ENCODE data around the gene CD5L.
A peak's percentile ranks its signal among the peaks of the same experiment; 100 is the strongest.

Gene CD5L

DNA sequence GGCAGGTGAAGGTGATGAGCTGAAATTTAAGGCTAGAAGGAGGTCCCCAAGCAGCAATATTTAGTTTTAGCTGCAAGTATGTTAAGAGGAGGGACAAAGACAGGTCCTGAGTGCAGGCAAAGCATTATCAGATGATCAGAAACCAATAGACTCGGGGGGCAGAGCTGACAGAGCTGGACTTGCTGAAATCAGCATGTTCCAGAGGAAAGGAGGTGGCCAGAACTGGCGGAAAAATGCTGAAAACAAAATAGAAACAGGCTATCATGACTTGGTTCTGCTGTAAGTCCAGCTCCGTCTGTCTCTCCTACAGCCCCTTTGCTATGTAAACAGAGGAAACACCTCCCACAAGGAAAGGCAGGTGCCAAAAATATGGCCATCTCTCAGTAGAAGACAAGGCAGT lies at the start of gene CD5L:
TSS of gene CD5L (minus strand) at position 101 of the 400 bp plus-strand sequence. CDS start 107 bp downstream, outside the sequence.
- DNase-seq: no peak

- DNase-seq: no peak
Observed at GRCh38 chr1:157882580-157882979, 41.0 kb upstream of the CD5L start.

DNA sequence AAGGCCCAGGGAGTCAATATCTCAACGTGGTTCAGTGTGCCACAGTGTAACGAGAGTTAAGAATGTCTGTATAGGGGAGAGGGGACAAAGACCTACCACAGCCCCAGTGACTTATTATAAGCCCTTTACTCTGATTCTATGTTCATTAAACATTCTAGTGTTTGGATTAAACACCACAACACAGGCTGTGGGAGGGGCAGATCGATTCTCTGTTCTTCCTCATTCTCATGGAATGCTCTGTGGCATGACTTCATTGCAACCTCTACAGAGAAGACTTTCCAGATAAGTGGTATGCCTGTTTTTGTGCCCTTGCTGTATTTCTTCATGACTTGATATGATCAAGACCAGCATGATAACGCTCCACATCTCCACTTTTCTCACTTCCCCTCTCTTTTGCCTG lies 39.0 kb upstream of the CD5L start:
- no peak for DNase-seq

DNA sequence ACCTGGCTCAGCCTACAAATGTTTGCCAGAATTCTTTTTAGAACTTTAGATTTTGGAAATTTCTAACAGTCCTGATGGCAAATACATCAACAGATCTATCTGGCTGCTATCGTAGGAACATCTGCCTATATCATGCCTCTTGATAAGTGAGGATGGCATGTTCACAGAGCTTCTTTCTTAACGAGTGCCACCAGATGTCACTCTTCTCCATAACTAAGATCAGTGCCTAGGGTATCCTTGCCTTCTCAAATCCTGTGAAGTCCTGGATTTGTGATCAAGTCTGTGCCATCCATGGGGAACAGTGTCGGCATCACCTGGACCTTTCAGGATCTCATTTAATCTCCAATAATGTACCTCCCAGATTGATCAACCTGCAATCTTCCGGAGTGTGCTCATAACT lies 36.5 kb upstream of the CD5L start:
- no peak for DNase-seq

- no peak for DNase-seq
Observed at GRCh38 chr1:157870490-157870889, 28.9 kb upstream of the CD5L start.

DNA sequence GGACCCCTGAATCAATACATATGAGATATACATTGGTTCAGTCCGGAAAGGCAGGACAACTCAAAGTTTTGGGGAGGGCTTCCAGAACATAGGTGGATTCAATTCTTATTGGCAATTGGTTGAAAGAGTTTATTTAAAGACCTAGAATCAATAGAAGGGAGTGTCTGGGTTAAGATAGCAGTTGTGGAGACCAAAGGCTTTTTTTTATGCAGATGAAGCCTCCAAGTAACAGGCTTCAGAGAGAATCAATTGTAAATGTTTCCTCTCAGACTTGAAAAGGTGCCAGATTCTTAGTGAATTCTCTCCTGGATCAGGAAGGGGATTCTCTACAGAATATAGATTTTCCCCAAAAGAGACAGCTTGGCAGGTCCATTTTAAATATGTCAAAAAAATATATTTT lies 27.0 kb upstream of the CD5L start:
- DNase-seq: no peak

DNA sequence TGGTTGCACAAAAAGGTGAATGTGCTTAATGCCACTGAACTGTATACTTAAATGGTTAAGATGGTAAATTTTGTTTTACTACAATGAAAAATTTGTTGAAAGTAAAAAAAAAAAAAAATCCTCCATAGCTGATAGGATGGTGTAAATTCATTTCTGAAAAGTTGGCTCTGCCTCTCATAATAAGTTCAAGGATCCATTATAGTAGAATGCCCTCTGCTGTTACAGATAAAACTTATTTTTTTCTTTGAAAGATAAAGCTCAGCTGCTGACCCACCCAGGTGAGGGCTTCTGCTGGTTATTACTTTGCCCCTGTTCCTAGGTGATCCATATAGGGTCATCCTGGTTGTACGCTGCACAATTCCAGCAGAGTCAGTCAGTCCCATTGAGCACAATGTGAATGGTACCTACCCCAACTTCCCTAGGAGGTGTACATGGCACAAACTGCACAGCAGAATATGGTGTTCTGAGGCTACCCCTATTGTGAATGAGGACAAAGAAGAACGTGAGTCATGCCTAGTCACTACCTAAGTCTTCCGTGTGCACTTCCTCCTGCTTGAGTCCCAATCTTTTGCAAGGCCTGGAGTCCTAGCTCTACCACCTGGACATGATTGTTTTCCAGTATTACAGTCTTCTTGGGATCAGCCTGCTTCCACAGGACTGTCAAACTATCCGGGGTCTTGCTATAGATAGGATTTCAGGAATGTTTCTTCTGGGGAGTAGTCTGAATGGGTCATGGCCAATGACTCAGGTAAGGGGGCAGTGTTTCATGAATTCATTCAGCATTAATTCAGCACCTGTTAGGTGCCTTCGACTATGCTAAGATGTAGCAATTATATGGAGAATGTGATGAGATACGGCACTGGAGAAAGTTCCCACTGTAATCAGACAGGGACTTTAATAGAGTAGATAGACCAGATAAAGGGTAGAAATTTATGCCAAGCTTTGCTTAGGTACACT lies 20.8 kb upstream of the CD5L start:
- DNase-seq: no peak

DNA sequence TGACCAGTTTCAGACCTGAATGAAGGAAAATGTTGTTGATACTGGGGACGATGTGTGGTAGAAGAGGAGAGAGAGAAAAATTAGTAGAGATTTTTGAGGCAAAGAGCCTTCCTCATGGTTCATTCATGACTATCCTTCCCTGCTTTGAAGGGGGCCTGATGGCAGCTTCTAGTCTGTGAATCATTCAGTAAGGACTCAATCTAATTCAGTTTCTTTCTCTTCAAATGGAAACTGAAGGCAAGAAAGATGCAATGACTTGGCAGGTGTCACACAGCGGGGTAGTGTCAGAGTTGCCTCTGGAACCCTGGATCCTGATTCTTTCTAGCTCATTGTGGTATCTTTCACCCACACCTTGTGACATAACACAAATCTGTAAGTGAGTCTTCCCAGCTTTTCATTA lies 14.9 kb upstream of the CD5L start:
- DNase-seq: no peak

DNA sequence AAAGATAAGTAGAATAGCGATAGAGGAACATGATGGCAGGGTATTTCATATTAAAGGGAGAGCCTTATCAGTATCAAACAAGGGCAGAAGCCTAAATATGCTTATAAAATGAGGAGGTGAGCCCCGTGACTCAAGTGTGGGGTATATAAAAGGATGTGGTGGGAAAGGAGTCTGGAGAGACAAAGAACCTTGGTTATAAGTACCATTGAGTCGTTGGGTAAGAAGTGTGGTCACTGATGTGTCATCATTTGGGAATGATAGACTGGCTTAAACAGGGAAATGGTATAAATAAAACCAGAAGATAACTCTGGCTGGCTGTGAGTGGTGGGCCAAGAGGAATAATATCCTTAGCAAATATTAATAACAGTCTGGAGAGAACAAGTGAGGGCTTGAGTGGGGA lies 10.9 kb upstream of the CD5L start:
- no peak for DNase-seq

- peak in 1 of 2 donors; percentile 16 for DNase-seq
Observed at GRCh38 chr1:157849229-157849875, 7.7 kb upstream of the CD5L start.

DNA sequence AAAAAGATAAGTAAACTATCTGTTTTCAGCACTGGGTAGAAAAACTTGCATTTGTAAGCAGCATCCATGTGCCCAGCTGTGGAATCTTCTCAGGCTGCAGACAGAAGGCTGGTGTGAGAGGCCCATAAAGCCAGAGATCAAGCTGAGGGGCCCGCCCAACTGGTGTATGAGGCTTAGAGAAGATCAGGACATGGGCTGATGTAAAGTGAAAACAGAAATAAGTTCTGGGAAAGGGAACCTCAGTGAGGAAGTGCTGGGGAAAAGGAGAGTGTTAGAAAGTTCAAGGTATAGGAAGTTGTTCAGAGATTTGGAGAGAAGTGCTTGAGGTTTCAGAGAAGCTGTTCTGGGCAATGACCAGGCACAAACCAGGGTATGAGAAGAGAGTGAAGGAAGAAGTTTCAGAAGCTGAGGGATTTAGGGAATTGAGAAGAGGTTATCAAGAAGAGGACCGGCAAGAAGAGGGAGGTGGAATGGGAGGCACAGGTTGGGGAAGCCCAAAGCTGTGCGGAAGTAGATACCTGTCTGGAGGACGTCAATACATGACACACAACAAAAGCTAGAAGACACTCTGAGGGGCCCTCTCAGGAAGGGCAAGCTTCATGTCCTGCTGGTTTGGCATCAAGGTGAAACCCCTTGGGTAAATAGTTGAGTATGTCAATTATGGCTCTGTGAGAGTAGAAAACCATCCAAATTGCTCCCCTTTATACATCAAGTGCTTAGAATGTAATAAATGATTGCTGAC lies 2.7 kb upstream of the CD5L start:
- DNase-seq: no peak

DNA sequence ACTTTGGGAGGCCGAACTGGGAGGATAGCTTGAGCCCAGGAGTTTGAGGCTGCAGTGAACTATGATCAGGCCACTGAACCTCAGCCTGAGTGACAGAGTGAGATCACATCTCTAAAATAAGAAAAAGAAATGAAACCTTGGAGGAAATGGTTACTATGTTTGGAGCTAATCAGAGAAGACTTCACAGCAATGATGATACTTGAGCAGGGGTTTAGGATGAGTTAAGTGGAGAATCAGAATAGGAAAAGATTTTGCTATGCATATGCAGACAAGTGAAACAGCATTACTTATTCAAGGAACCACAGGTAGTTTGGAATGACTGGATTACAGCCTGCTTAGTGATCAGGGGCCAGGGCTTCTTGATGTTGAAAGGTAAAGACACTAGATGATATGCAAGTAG lies 1.3 kb upstream of the CD5L start:
- DNase-seq: no peak

- no peak for DNase-seq
Observed at GRCh38 chr1:157838966-157839365, 2.6 kb downstream of the CD5L start.

DNA sequence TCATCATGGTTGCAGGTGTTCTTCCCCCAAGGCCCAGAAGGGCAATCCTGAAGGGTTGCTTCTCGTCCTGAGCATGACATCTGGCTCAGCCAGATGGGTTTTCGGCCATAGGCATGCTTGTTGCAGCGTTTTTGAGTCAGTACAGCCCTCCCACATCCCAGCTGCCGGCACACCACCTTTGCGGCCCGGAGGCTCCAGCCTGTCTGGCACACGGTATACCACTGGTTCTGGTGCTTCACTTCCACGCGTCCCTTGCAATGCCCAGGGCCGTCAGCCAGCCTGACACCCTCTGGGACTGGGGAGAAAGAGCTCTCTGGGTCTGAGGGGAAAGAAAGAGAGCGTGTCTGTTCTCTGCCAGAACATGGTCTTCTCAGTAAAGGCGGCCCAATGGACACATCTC lies 7.2 kb downstream of the CD5L start:
- DNase-seq: no peak

DNA sequence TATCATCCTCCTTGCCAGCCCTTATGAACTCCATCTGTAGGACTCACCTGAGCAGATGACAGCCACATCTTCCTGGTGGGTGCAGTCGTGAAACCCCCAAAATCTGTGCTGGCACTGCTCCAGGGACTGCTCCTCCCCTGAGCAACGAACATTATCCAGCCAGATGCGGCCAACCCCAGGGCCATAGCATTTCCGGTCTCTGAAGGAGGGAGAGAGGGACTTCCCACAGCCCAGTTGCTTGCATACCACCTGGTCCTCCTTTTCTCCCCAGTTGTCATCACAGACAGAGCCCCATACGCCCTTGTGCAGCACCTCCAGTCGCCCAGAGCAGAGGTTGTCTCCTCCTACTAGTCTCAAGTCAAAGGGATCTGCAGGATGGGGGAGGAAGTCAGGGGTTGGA lies 8.5 kb downstream of the CD5L start:
- no peak for DNase-seq

DNA sequence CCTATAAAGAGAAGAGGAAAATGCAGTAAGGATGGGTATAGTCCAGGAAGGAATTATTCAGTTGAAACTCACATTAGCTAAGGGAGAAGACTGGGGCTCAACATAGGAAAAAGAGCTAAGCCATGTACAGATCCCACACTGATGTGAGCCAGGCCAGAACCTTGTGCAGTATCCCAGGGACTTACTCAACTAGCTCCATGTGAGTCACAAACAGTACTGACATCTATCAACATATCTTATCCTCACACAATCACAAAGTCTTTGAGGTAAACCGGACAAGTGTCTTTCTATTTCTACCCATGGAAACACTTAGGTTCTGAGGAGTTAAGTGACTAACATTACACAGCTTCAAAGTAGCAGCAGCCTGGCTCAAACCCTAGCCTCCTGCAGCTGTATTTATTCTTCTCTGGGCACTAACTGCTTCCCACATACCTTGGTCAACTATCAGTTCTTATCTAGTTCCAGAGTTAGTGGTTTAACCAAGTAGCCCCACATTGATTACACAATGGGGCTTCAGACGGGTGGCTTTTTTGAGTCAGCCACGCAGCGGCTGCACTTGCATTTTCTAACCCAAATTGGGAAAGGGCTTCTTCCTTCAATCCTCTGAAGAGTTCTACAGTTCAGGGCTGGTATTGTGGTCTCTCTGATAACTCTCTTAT lies 9.5 kb downstream of the CD5L start:
- DNase-seq: no peak

- DNase-seq: no peak
Observed at GRCh38 chr1:157830887-157831286, 10.7 kb downstream of the CD5L start.

GRCh38 chr1:157829711-157830110 lies 11.9 kb downstream of the CD5L start:
- no peak for DNase-seq

DNA sequence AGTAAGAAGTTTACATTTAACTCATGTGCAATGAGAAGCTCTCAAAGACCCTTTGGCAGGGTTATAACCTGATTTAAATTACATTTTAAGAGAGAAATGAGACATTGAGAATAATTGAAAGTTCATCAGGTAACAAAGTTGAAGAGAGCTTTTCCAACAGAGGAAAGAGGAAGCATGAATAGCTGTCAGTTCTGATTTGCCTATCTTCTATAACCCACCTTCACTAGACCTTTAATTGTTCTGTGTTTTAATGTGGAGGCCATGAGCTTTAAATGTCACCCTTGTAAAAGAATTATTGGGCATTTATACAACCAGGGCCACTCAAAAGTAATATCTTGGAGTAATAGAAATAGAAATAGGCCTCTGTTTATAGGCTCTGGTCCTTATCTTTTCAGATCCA lies 12.4 kb downstream of the CD5L start:
- DNase-seq: no peak

- no peak for DNase-seq
Observed at GRCh38 chr1:157820299-157820698, 21.3 kb downstream of the CD5L start.

DNA sequence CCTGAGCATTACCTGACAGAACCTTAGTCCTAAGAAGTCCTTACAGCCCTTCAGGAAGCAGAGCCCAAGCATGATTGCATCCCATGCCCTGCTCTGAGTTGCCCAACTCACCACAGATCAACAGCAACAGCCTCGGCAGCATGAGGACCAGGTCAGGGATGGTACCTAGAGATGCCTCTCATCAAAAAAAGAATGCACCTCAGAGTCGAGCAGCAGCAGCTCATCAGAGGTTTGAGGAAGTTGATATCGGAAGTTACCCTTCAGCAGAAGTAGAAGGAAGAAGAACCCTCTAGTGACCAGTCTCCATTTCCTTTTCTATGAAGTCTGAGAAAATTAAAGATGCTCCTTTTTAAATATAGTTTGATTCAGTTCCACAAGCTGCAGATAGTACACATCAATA lies 21.7 kb downstream of the CD5L start, which contains the start of gene FCRL1:
TSS of gene FCRL1 (minus strand) at position 225 of the 400 bp plus-strand sequence. CDS start at position 142, 83 bp downstream.
- peak; percentile 1 to 18 for DNase-seq

- DNase-seq: no peak
Observed at GRCh38 chr1:157819215-157819614, 22.4 kb downstream of the CD5L start.

DNA sequence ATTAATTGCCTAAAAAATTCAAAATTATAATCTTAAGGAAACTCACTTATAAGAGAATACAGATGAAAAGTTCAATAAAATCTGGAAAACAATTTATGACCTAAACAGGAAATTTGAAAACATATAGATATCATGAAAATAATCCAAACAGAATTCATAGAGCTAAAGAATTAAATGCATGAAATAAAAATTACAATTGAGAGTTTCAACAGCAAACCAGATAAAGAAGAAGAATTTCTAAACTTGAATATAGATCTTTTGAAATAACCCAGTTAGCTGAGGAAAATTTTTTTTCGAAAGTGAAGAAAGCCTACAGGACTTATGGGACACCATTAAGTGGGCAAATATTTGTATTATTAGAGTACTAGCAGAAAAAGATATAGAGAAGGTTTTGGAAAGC lies 28.3 kb downstream of the CD5L start:
- no peak for DNase-seq
